ENCODE measurements around the gene MPC1. TPM values are rescaled to one million over a fixed set of nuclear protein-coding genes. Genes with fewer than 3 reads are reported as not detected.
A peak's percentile ranks its signal among the peaks of the same experiment; 100 is the strongest.

Gene MPC1
- total and polyA plus RNA-seq, 7 experiments from 2014 or later = 18.5 to 64.2 (median 30.7) TPM

DNA sequence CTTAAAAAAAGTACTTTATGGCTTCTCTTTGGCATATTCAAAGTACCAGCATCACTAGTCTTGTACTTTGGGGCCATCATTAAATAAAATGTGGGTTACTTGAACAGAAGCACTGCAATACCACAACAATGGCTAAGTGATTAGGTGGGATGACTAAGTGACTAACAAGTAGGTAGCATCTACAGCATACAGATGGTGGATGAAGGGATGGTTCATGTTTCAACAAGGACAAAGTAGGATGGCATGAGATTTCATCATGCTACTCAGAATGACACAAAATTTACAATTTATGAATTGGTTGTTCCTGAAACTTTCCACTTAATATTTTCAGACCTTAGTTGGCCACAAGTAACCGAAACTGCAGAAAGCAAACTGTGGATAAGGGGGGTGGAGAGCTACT, 7.7 kb downstream of the MPC1 start:
- intact Hi-C loops (cut with micrococcal nuclease) = no loop called here
- Mint-ChIP-seq H3K4me3 (no peak overlapping the region), H3K9me3 (no peaks in the 10 kb centered on the region), H3K4me1 (peaks cover 0 to 6% (median 0%) of the 10 kb centered on the region in 7 donors), H3K27ac (no peak overlapping the region), H3K27me3 (no peaks in the 10 kb centered on the region), H3K36me3 (peaks cover 0 to 7% (median 0%) of the 10 kb centered on the region in 5 donors)
- Histone ChIP-seq H3K27me3 (ENCODE audit: control insufficient read depth in 2 of 2, insufficient read depth in 2 of 2, low read length in 2 of 2) (no peaks in the 10 kb centered on the region), H3K4me3 (ENCODE audit: low read length) (no peak overlapping the region), H3K27ac (ENCODE audit: low read depth, low read length) (no peak overlapping the region), H3K36me3 (ENCODE audit: control insufficient read depth in 2 of 3, insufficient read depth in 3 of 3, low read length in 3 of 3) (no peaks in the 10 kb centered on the region), H3K9me3 (ENCODE audit: control insufficient read depth in 2 of 3, low read length in 3 of 3) (no peaks in the 10 kb centered on the region), H3K4me1 (ENCODE audit: control insufficient read depth in 2 of 2, insufficient read depth in 2 of 2, low read length in 2 of 2) (no peaks in the 10 kb centered on the region)
- DNase-seq (no peak), ATAC-seq (no peak)
- ChIA-PET CTCF (no interaction called here), POLR2A (no interaction called here)

DNA sequence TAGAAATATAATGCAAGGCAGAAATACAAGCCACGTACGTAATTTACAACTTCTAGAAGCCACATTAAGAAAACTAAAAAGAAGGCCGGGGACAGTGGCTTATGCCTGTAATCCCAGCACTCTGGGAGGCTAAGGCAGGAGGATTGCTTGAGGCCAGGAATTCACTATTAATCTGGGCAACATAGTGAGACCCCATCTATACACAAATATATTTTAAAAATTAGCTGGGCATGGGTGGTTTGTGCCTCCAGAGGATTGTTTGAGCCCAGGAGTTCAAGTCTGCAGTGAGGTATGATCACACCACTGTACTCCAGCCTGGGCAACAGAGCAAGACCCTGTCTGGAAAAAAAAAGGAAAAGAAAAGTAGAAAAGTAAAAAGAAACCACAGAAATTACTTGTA, 12.3 kb downstream of the MPC1 start:
- Histone ChIP-seq H3K9me3 (ENCODE audit: control insufficient read depth in 2 of 3, low read length in 3 of 3) (no peaks in the 10 kb centered on the region), H3K27ac (ENCODE audit: low read depth, low read length) (no peak overlapping the region), H3K27me3 (ENCODE audit: control insufficient read depth in 2 of 2, insufficient read depth in 2 of 2, low read length in 2 of 2) (no peaks in the 10 kb centered on the region), H3K4me3 (ENCODE audit: low read length) (no peak overlapping the region), H3K36me3 (ENCODE audit: control insufficient read depth in 2 of 3, insufficient read depth in 3 of 3, low read length in 3 of 3) (peaks cover 0 to 8% (median 0%) of the 10 kb centered on the region in 3 experiments), H3K4me1 (ENCODE audit: control insufficient read depth in 2 of 2, insufficient read depth in 2 of 2, low read length in 2 of 2) (no peaks in the 10 kb centered on the region)
- no peak for DNase-seq
- Mint-ChIP-seq H3K4me1 (peaks cover 0 to 3% (median 0%) of the 10 kb centered on the region in 7 donors), H3K9me3 (no peaks in the 10 kb centered on the region), H3K4me3 (no peak overlapping the region), H3K36me3 (peaks cover 3 to 26% (median 10%) of the 10 kb centered on the region in 5 donors), H3K27ac (no peak overlapping the region), H3K27me3 (no peaks in the 10 kb centered on the region)
- POLR2A ChIA-PET = no interaction called here
- no peak for ATAC-seq
- intact Hi-C loops (cut with micrococcal nuclease) = no loop called here
- CTCF ChIA-PET = no interaction called here

DNA sequence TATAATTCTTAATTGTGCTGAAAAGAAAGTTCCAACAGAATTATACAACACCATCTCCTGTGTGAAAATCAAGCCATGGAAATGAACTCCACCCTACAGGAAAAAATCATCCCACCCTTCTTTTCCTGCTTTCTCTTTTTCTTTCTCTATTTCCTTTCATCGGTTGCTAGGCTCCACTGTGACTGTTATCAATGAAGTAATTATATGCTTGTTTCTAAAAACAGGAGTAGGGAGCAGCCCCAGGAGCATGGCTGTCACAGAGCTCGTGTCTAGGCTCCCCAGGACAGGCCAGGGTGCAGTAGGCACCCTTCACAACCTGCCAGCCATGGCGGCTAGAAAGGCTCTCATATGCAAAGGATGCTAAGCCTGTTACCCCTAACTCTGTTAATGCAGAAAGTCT, 13.0 kb downstream of the MPC1 start:
- POLR2A ChIA-PET = no interaction called here
- CTCF ChIA-PET = no interaction called here

DNA sequence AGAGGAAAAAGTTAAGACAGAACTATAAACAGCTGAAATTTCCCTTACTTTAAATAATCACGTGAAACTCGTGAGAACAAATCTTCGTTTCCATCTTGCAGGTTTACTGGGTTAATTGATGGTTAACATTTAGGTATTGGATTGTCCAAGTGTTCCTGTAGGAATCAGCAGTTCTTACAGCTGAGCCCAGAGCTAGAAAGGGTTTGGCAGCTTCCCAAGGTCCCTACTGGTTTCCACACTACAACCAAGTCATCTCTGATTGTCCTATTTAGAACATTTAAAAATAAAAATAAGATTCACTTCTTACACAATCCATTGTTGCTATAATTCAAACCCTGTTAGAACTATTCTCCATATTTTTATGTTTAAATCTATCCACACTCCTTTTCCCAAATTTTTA, 15.8 kb downstream of the MPC1 start:
- ChIA-PET POLR2A (no interaction called here), CTCF (no interaction called here)
- peaks cover 0 to 29% (median 0%) of the 10 kb centered on the region in 3 experiments for H3K36me3 ChIP-seq (ENCODE audit: control insufficient read depth in 2 of 3, insufficient read depth in 3 of 3, low read length in 3 of 3)
- H3K27me3 ChIP-seq (ENCODE audit: control insufficient read depth in 2 of 2, insufficient read depth in 2 of 2, low read length in 2 of 2) = no peaks in the 10 kb centered on the region
- H3K9me3 ChIP-seq (ENCODE audit: control insufficient read depth in 2 of 3, low read length in 3 of 3) = no peaks in the 10 kb centered on the region
- H3K4me1 ChIP-seq (ENCODE audit: control insufficient read depth in 2 of 2, insufficient read depth in 2 of 2, low read length in 2 of 2) = no peaks in the 10 kb centered on the region
- Mint-ChIP-seq H3K36me3 (peaks cover 3 to 36% (median 24%) of the 10 kb centered on the region in 5 donors), H3K4me1 (no peaks in the 10 kb centered on the region), H3K4me3 (no peak overlapping the region), H3K27me3 (no peaks in the 10 kb centered on the region), H3K27ac (no peak overlapping the region), H3K9me3 (no peaks in the 10 kb centered on the region)
- ATAC-seq (no peak), DNase-seq (no peak)
- intact Hi-C loops (cut with micrococcal nuclease) = no loop called here
- H3K4me3 ChIP-seq (ENCODE audit: low read length) = no peak overlapping the region
- H3K27ac ChIP-seq (ENCODE audit: low read depth, low read length) = no peak overlapping the region

More for the DNA sequence above, 13.0 kb downstream of the MPC1 start:
- H3K27me3 Mint-ChIP-seq = no peaks in the 10 kb centered on the region
- no peaks in the 10 kb centered on the region for H3K27me3 ChIP-seq (ENCODE audit: control insufficient read depth in 2 of 2, insufficient read depth in 2 of 2, low read length in 2 of 2)
- H3K27ac Mint-ChIP-seq = no peak overlapping the region
- H3K36me3 Mint-ChIP-seq = peaks cover 3 to 25% (median 11%) of the 10 kb centered on the region in 5 donors
- H3K27ac ChIP-seq (ENCODE audit: low read depth, low read length) = no peak overlapping the region
- ATAC-seq (no peak), DNase-seq (no peak)
- intact Hi-C loops (cut with micrococcal nuclease) = no loop called here
- H3K4me3 ChIP-seq (ENCODE audit: low read length) = no peak overlapping the region
- peaks cover 0 to 3% (median 0%) of the 10 kb centered on the region in 7 donors for H3K4me1 Mint-ChIP-seq
- no peaks in the 10 kb centered on the region for H3K9me3 Mint-ChIP-seq
- peaks cover 0 to 14% (median 0%) of the 10 kb centered on the region in 3 experiments for H3K36me3 ChIP-seq (ENCODE audit: control insufficient read depth in 2 of 3, insufficient read depth in 3 of 3, low read length in 3 of 3)
- H3K4me3 Mint-ChIP-seq = no peak overlapping the region
- H3K9me3 ChIP-seq (ENCODE audit: control insufficient read depth in 2 of 3, low read length in 3 of 3) = no peaks in the 10 kb centered on the region
- no peaks in the 10 kb centered on the region for H3K4me1 ChIP-seq (ENCODE audit: control insufficient read depth in 2 of 2, insufficient read depth in 2 of 2, low read length in 2 of 2)

DNA sequence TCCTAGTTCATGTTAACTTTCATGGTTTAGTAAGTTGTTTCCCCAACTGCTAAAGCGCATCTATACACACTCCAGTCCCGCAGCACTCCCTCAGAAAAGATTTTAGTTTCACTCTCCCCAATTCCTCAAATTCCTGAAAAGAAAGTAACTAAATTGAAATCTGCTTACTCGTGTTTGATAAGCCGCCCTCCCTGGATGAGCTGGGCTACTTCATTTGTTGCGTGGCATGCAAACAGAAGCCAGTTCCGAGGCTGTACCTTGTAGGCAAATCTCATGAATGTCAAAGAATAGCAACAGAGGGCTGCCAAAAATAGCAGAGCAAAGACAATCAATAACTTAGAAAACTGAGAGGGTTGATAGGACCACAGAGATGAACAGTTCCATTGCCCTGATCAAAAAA, 16.9 kb downstream of the MPC1 start:
- Histone ChIP-seq H3K4me1 (ENCODE audit: control insufficient read depth in 2 of 2, insufficient read depth in 2 of 2, low read length in 2 of 2) (no peaks in the 10 kb centered on the region), H3K36me3 (ENCODE audit: control insufficient read depth in 2 of 3, insufficient read depth in 3 of 3, low read length in 3 of 3) (peaks cover 0 to 29% (median 0%) of the 10 kb centered on the region in 3 experiments), H3K4me3 (ENCODE audit: low read length) (no peak overlapping the region), H3K27me3 (ENCODE audit: control insufficient read depth in 2 of 2, insufficient read depth in 2 of 2, low read length in 2 of 2) (no peaks in the 10 kb centered on the region), H3K27ac (ENCODE audit: low read depth, low read length) (no peak overlapping the region), H3K9me3 (ENCODE audit: control insufficient read depth in 2 of 3, low read length in 3 of 3) (no peaks in the 10 kb centered on the region)
- Mint-ChIP-seq H3K36me3 (peaks cover 3 to 39% (median 24%) of the 10 kb centered on the region in 5 donors), H3K4me3 (no peak overlapping the region), H3K9me3 (no peaks in the 10 kb centered on the region), H3K27ac (peak overlapping the region in 2 of 9 donors; percentile 60 to 72), H3K27me3 (no peaks in the 10 kb centered on the region), H3K4me1 (no peaks in the 10 kb centered on the region)
- intact Hi-C loops (cut with micrococcal nuclease) = no loop called here
- CTCF ChIA-PET = no interaction called here
- no peak for DNase-seq
- POLR2A ChIA-PET = no interaction called here
- ATAC-seq = no peak

DNA sequence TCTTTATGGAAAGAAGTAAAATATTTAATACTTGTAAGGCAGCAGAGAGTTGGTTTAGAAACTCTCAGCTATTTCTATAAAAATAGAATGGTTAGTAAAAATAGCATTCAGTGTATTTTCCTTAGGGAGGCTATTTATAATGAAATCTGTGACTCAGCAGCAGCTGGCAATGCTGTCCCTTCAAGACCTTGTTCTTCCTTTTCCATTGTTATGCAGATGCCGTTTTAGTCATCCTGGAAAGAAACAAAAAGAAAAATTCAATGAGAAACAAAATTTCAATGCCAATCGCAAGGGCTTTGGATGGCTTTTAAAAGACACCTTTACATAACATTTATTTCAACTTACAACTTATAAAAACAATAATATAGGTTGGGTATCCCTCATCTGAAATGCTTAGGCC, 17.5 kb downstream of the MPC1 start:
- Histone ChIP-seq H3K9me3 (ENCODE audit: control insufficient read depth in 2 of 3, low read length in 3 of 3) (no peaks in the 10 kb centered on the region), H3K27ac (ENCODE audit: low read depth, low read length) (no peak overlapping the region), H3K27me3 (ENCODE audit: control insufficient read depth in 2 of 2, insufficient read depth in 2 of 2, low read length in 2 of 2) (no peaks in the 10 kb centered on the region), H3K4me3 (ENCODE audit: low read length) (no peak overlapping the region), H3K36me3 (ENCODE audit: control insufficient read depth in 2 of 3, insufficient read depth in 3 of 3, low read length in 3 of 3) (peaks cover 0 to 29% (median 0%) of the 10 kb centered on the region in 3 experiments), H3K4me1 (ENCODE audit: control insufficient read depth in 2 of 2, insufficient read depth in 2 of 2, low read length in 2 of 2) (no peaks in the 10 kb centered on the region)
- H3K36me3 Mint-ChIP-seq = peaks cover 3 to 41% (median 24%) of the 10 kb centered on the region in 5 donors
- H3K27me3 Mint-ChIP-seq = peaks cover 0 to under 1% (median 0%) of the 10 kb centered on the region in 5 donors
- H3K27ac Mint-ChIP-seq = no peak overlapping the region
- ATAC-seq (no peak), DNase-seq (no peak)
- intact Hi-C loops (cut with micrococcal nuclease) = no loop called here
- H3K4me1 Mint-ChIP-seq = no peaks in the 10 kb centered on the region
- H3K9me3 Mint-ChIP-seq = no peaks in the 10 kb centered on the region
- no peak overlapping the region for H3K4me3 Mint-ChIP-seq
- POLR2A ChIA-PET = interaction anchor here (0.6 kb wide), 1 partner anchor 16 kb away, joined by 3 read pairs; no protein-coding TSS in a partner anchor
- CTCF ChIA-PET = interaction anchor here (0.7 kb wide), 1 partner anchor 29 kb away, joined by 3 read pairs; no protein-coding TSS in a partner anchor

DNA sequence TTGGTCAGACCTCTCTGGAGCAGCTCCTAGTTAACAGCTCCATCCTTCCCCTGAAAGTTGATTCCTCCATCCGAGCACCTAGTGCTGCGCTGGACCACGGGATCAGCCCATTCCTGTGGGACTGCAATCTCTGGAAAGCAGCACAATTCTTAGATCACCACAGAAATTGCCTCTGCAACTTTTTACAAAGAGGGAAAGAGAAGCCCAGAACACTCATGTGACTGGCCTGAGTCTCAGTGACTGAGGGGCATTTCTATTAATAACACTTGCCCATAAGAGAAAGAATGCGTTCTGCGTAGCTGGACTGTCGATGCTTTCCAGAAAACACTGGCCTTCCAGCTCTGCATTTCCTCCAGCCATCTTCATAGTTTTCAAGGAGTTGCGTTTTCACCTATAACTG, 18.3 kb downstream of the MPC1 start:
- no peaks in the 10 kb centered on the region for H3K4me1 ChIP-seq (ENCODE audit: control insufficient read depth in 2 of 2, insufficient read depth in 2 of 2, low read length in 2 of 2)
- peak overlapping the region in 1 of 9 donors; percentile 56 for H3K27ac Mint-ChIP-seq
- no peak overlapping the region for H3K4me3 ChIP-seq (ENCODE audit: low read length)
- H3K36me3 Mint-ChIP-seq = peaks cover 3 to 41% (median 24%) of the 10 kb centered on the region in 5 donors
- intact Hi-C loops (cut with micrococcal nuclease) = no loop called here
- no peaks in the 10 kb centered on the region for H3K4me1 Mint-ChIP-seq
- H3K27ac ChIP-seq (ENCODE audit: low read depth, low read length) = no peak overlapping the region
- POLR2A ChIA-PET = no interaction called here
- H3K36me3 ChIP-seq (ENCODE audit: control insufficient read depth in 2 of 3, insufficient read depth in 3 of 3, low read length in 3 of 3) = peaks cover 0 to 29% (median 0%) of the 10 kb centered on the region in 3 experiments
- ATAC-seq = no peak
- H3K4me3 Mint-ChIP-seq = no peak overlapping the region
- H3K9me3 ChIP-seq (ENCODE audit: control insufficient read depth in 2 of 3, low read length in 3 of 3) = no peaks in the 10 kb centered on the region
- H3K27me3 Mint-ChIP-seq = peaks cover 0 to 9% (median 0%) of the 10 kb centered on the region in 5 donors
- no peak for DNase-seq
- H3K27me3 ChIP-seq (ENCODE audit: control insufficient read depth in 2 of 2, insufficient read depth in 2 of 2, low read length in 2 of 2) = no peaks in the 10 kb centered on the region
- H3K9me3 Mint-ChIP-seq = peaks cover 0 to 2% (median 0%) of the 10 kb centered on the region in 11 donors
- CTCF ChIA-PET = interaction anchor here (0.7 kb wide), 1 partner anchor 30 kb away, joined by 3 read pairs; no protein-coding TSS in a partner anchor

Data from naive thymus-derived CD4-positive, alpha-beta T cell (primary cell).